CD4-positive, alpha-beta T cell (primary cell): ENCODE results near the gene ARPC5. TPM values are rescaled to one million over a fixed set of nuclear protein-coding genes. Genes with fewer than 3 reads are reported as not detected.

Experiments
- ATAC-seq: fragments of 200-7000 bp; cut with Tn5 transposase; one replicate; pipeline ENCODE4 v1.10.0; 2022; ENCODE audit warnings: mild to moderate bottlenecking; ENCODE audit not compliant: poor library complexity
- CTCF ChIA-PET: fragments of 350-600 bp; sonication (Branson Sonifier 250); formaldehyde crosslinking; loops from one replicate; lab custom pipeline; 2021; ENCODE audit warnings: antibody characterized with exemption, inconsistent platforms; lab: Charles Lee
- POLR2A ChIA-PET: fragments of 350-600 bp; sonication (Branson Sonifier 250); formaldehyde crosslinking; loops from one replicate; lab custom pipeline; 2021; ENCODE audit warnings: antibody characterized with exemption, inconsistent platforms; lab: Charles Lee
- DNase-seq, 14 experiments: peaks; one replicate each; pipeline ENCODE4 v3.0.0-alpha.2; 2013 to 2020; ENCODE audit warnings: mixed read lengths in 2 of 14
- H3K27ac ChIP-seq, 2 donors: one replicate each; pipeline versions ENCODE4 v1.5.1 to v1.7.0; 2013; ENCODE audit warnings: low read length in 2 of 2, low read depth in 1 of 2, mild to moderate bottlenecking in 1 of 2
- H3K27me3 ChIP-seq, 2 experiments: 1 replicate in 1 of 2; 2 replicates in 1 of 2; pipeline versions ENCODE4 v1.6.1 to v1.7.0; 2013; ENCODE audit warnings: low read length in 2 of 2, control low read depth in 1 of 2, mild to moderate bottlenecking in 1 of 2, moderate library complexity in 1 of 2; ENCODE audit not compliant: insufficient read depth in 2 of 2, control insufficient read depth in 1 of 2
- H3K36me3 ChIP-seq: one replicate; pipeline ENCODE4 v1.6.1; 2013; ENCODE audit warnings: low read length, control low read depth; ENCODE audit not compliant: insufficient read depth
- H3K4me1 ChIP-seq: one replicate; pipeline ENCODE4 v1.6.1; 2013; ENCODE audit warnings: low read length, control low read depth; ENCODE audit not compliant: insufficient read depth
- H3K4me3 ChIP-seq: one replicate; pipeline ENCODE4 v1.5.1; 2013; ENCODE audit warnings: mild to moderate bottlenecking, low read length, moderate library complexity
- H3K9me3 ChIP-seq, 2 experiments: 1 replicate in 1 of 2; 2 replicates in 1 of 2; pipeline versions ENCODE4 v1.6.1 to v1.7.0; 2013; ENCODE audit warnings: low read length in 2 of 2, mild to moderate bottlenecking in 2 of 2, control low read depth in 1 of 2, moderate library complexity in 1 of 2; ENCODE audit not compliant: control insufficient read depth in 1 of 2, insufficient read depth in 1 of 2
- H3K27ac Mint-ChIP-seq: one replicate; pipeline ENCODE4 v1.8.0; 2020; ENCODE audit warnings: mixed read lengths
- H3K27me3 Mint-ChIP-seq: one replicate; pipeline ENCODE4 v1.8.0; 2021; ENCODE audit warnings: mixed read lengths
- H3K36me3 Mint-ChIP-seq: one replicate; pipeline ENCODE4 v1.8.0; 2021; ENCODE audit warnings: low read depth, mixed read lengths
- H3K4me1 Mint-ChIP-seq: one replicate; pipeline ENCODE4 v1.8.0; 2021; ENCODE audit warnings: low read depth, mixed read lengths
- H3K4me3 Mint-ChIP-seq: one replicate; pipeline ENCODE4 v1.8.0; 2020; ENCODE audit warnings: mild to moderate bottlenecking, mixed read lengths
- H3K9me3 Mint-ChIP-seq: one replicate; pipeline ENCODE4 v1.8.0; 2020; ENCODE audit warnings: mixed read lengths
- CTCF ChIP-seq: fragments of 200-600 bp; IDR thresholded peaks from one replicate; pipeline ENCODE4 v1.8.0; 2022; ENCODE audit warnings: antibody characterized with exemption, mild to moderate bottlenecking
- intact Hi-C, 2 experiments: fragments of 100-400 bp; cut with DNase I in 1 of 2; cut with micrococcal nuclease in 1 of 2; formaldehyde crosslinking; loops; one replicate each; pipeline versions ENCODE4 v1.15.1 to v1.9.0; 2023 to 2025; cut with DNase I, micrococcal nuclease
- total RNA-seq, 174 experiments: library from RNA in 2 of 174; stranded (reverse) in 2 of 174; gene quantifications; one replicate each; pipeline ENCODE4 v1.2.3 and lab custom pipeline; 2021 to 2026

The ARPC5 gene
- total RNA-seq, 2 experiments from 2014 or later: 21.4 to 23.0 TPM

DNA sequence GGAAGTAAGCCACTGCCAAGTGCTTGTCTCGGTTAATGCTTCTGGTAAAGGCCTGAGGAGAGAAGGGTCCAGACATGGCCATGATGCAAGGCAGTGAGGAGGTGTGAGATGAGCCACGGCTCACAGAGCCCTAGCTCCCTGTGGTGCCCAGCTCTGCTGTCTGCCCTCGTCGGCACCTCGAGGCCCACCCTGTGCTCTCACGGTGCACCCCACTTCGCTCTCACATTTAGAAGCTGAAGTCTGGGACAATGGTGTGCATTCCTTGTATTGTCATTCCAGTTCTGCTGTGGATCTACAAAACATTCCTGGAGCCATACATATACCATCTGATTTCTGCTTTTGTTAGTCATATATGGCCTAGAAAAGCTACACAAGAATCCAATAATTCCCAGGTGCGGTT lies 48.7 kb downstream of the ARPC5 start:
- Histone ChIP-seq H3K27ac (no peak overlapping the region), H3K4me1 (peaks cover 17% of the 10 kb centered on the region), H3K36me3 (no peaks in the 10 kb centered on the region), H3K4me3 (no peak overlapping the region), H3K9me3 (no peaks in the 10 kb centered on the region), H3K27me3 (no peaks in the 10 kb centered on the region)
- CTCF ChIA-PET: no interaction called here
- Mint-ChIP-seq H3K27ac (no peak overlapping the region), H3K4me1 (peaks cover 26% of the 10 kb centered on the region), H3K27me3 (no peaks in the 10 kb centered on the region), H3K4me3 (no peak overlapping the region), H3K9me3 (no peaks in the 10 kb centered on the region), H3K36me3 (no peaks in the 10 kb centered on the region)
- TF ChIP-seq CTCF: no peak
- ATAC-seq: no peak
- intact Hi-C loops: no loop called here
- no peak for DNase-seq
- POLR2A ChIA-PET: no interaction called here

GRCh38 chr1:183586455-183586854 lies 49.1 kb downstream of the ARPC5 start:
- no peaks in the 10 kb centered on the region for H3K36me3 Mint-ChIP-seq
- H3K4me3 Mint-ChIP-seq: no peak overlapping the region
- no peaks in the 10 kb centered on the region for H3K27me3 ChIP-seq
- TF ChIP-seq CTCF: no peak
- no peaks in the 10 kb centered on the region for H3K9me3 Mint-ChIP-seq
- DNase-seq (no peak), ATAC-seq (no peak)
- H3K4me1 Mint-ChIP-seq: peaks cover 26% of the 10 kb centered on the region
- no peaks in the 10 kb centered on the region for H3K27me3 Mint-ChIP-seq
- H3K4me1 ChIP-seq: peaks cover 17% of the 10 kb centered on the region
- POLR2A ChIA-PET: no interaction called here
- no peak overlapping the region for H3K27ac ChIP-seq
- no peaks in the 10 kb centered on the region for H3K36me3 ChIP-seq
- CTCF ChIA-PET: no interaction called here
- intact Hi-C loops: no loop called here
- H3K4me3 ChIP-seq: no peak overlapping the region
- H3K9me3 ChIP-seq: no peaks in the 10 kb centered on the region
- no peak overlapping the region for H3K27ac Mint-ChIP-seq

GRCh38 chr1:183585038-183585437 lies 50.5 kb downstream of the ARPC5 start:
- no peaks in the 10 kb centered on the region for H3K36me3 Mint-ChIP-seq
- H3K4me1 Mint-ChIP-seq: peaks cover 26% of the 10 kb centered on the region
- intact Hi-C loops: no loop called here
- no peak overlapping the region for H3K4me3 Mint-ChIP-seq
- Histone ChIP-seq H3K27me3 (no peaks in the 10 kb centered on the region), H3K27ac (no peak overlapping the region), H3K4me3 (no peak overlapping the region), H3K36me3 (no peaks in the 10 kb centered on the region), H3K4me1 (peaks cover 16% of the 10 kb centered on the region), H3K9me3 (no peaks in the 10 kb centered on the region)
- no peaks in the 10 kb centered on the region for H3K27me3 Mint-ChIP-seq
- POLR2A ChIA-PET: no interaction called here
- CTCF ChIA-PET: no interaction called here
- TF ChIP-seq CTCF: no peak
- ATAC-seq (no peak), DNase-seq (no peak)
- no peak overlapping the region for H3K27ac Mint-ChIP-seq
- no peaks in the 10 kb centered on the region for H3K9me3 Mint-ChIP-seq
